WTC11 (cell line): ENCODE data around the gene AIG1.

Source experiments
- CBFB ChIP-seq: sonication (generic); formaldehyde crosslinking; IDR thresholded peaks from 2 replicates; pipeline ENCODE4 v1.8.1; 2022; ENCODE audit warnings: mild to moderate bottlenecking, low read depth, missing genetic modification reagents
- CTCF ChIP-seq: fragments of 200-600 bp; IDR thresholded peaks from 2 replicates; pipeline ENCODE4 v1.8.0; 2022; ENCODE audit warnings: antibody characterized with exemption
- IRF2 ChIP-seq: sonication (generic); formaldehyde crosslinking; IDR thresholded peaks from 2 replicates; pipeline ENCODE4 v1.8.0; 2022; ENCODE audit warnings: low read depth, missing genetic modification reagents, borderline replicate concordance
- USF2 ChIP-seq: sonication (generic); formaldehyde crosslinking; IDR thresholded peaks from 2 replicates; pipeline ENCODE4 v1.8.1; 2023; ENCODE audit warnings: mild to moderate bottlenecking, missing genetic modification reagents, moderate library complexity
- TF ChIP-seq, protein P1 (sequence below): sonication (generic); formaldehyde crosslinking; conservative IDR thresholded peaks from 2 replicates; pipeline ENCODE4 v1.8.1; 2022; ENCODE audit warnings: mild to moderate bottlenecking, missing genetic modification reagents

GRCh38 chr6:143333749-143334520 is 273.2 kb downstream of the AIG1 start:
- TF ChIP-seq IRF2 (no peak), CTCF (no peak), CBFB (no peak), USF2 (no peak)
- TF ChIP-seq, protein P1, sequence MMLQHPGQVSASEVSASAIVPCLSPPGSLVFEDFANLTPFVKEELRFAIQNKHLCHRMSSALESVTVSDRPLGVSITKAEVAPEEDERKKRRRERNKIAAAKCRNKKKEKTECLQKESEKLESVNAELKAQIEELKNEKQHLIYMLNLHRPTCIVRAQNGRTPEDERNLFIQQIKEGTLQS (CRISPR knock-in tag), result no peak
